ENCODE data around the gene PLCB4.

The PLCB4 gene

DNA sequence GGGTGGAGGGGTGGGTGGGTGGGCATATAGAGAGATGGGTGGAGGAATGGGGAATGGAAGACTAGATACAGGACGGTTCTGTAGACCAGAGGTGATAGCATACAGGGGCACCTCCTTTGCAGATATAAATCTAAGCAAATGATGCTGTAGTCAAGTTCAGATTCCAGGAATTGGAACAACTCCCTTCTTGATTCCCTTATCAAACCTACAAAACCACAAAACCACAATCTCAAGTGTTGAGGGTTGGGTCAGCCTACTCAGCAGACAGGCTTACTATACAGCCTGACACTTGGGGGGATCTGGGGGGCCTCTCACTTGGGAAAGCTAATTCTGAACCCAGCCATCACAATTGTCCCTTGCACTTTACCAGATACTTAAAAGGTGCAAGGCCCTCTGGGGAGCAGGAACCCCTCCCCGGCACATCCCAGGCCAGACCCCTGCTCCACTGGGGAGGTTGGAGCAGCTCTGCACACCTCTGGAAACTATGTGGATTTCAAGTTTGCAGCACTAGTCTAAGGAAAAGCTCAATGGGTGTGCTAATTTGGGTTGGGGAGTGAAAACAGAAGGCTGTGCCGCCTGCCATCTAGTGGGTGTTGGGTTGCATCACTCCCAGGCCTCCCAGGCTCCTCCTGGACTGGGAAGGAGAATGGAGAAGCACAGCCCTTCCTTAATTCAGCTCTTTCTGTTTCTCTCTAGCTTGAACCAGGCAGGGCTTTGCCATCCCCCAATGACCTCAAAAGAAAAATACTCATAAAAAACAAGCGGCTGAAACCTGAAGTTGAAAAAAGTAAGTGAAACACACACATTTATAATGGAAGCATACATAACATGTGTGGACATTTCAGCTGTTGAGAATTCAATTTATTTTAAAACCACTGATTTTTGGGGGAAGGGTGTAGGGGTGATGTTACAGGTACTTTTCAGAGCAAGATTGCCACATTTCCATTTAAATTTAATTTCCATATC, 324.3 kb downstream of the PLCB4 start:
- DNase-seq (ENCODE audit: low read depth), result peak; percentile 32
- TF ChIP-seq, protein P1, sequence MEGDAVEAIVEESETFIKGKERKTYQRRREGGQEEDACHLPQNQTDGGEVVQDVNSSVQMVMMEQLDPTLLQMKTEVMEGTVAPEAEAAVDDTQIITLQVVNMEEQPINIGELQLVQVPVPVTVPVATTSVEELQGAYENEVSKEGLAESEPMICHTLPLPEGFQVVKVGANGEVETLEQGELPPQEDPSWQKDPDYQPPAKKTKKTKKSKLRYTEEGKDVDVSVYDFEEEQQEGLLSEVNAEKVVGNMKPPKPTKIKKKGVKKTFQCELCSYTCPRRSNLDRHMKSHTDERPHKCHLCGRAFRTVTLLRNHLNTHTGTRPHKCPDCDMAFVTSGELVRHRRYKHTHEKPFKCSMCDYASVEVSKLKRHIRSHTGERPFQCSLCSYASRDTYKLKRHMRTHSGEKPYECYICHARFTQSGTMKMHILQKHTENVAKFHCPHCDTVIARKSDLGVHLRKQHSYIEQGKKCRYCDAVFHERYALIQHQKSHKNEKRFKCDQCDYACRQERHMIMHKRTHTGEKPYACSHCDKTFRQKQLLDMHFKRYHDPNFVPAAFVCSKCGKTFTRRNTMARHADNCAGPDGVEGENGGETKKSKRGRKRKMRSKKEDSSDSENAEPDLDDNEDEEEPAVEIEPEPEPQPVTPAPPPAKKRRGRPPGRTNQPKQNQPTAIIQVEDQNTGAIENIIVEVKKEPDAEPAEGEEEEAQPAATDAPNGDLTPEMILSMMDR (IDR thresholded peaks at IDR 0.05; ENCODE audit: control insufficient read depth, extremely low read depth, insufficient read depth), result peak; percentile 89
- H3K4me3 ChIP-seq (ENCODE audit: low read depth, low read length), result no peak overlapping the region

DNA sequence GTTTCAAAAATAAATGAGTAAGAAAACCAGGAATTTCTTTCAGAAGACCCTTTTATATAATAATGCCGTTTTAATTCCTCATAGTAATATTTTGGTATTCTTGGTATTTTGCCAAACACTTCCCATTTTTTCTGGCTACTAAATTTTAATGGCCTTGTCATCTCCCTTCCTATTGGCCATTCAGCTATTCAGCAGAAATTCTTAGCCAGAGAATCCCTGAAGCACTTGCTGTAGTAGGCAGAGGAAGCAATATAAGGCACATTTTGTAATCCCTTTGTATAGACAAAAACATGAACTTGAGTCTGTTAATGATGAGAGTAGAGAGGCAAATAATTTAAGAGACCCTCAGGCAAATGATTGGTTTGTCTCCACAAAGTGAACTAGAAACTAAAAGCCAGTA, 327.1 kb downstream of the PLCB4 start:
- DNase-seq (ENCODE audit: low read depth), result no peak
- TF ChIP-seq, protein P1 (IDR thresholded peaks at IDR 0.05; ENCODE audit: control insufficient read depth, extremely low read depth, insufficient read depth), result no peak
- no peak overlapping the region for H3K4me3 ChIP-seq (ENCODE audit: low read depth, low read length)

DNA sequence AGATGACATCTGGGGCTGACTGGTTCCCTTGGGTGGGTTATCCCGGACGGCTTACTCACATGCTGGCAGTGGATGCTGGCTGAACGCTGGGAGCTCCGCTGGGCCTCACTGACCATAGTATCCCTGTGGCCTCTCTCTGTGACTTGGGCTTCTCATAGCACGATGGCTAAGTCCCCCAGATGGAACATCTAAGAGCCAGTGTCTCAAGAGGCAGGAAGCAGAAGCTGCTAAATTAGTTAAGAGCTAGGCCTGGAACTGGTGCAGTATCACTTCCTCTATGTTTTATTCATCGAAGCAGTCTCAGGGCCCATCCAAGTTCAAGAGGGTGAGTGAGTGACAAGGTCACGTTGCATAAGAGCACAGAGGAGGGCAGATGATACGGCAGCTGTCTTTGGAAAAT, 329.0 kb downstream of the PLCB4 start:
- DNase-seq (ENCODE audit: low read depth), result no peak
- H3K4me3 ChIP-seq (ENCODE audit: low read depth, low read length), result no peak overlapping the region
- TF ChIP-seq, protein P1 (IDR thresholded peaks at IDR 0.05; ENCODE audit: control insufficient read depth, extremely low read depth, insufficient read depth), result no peak

DNA sequence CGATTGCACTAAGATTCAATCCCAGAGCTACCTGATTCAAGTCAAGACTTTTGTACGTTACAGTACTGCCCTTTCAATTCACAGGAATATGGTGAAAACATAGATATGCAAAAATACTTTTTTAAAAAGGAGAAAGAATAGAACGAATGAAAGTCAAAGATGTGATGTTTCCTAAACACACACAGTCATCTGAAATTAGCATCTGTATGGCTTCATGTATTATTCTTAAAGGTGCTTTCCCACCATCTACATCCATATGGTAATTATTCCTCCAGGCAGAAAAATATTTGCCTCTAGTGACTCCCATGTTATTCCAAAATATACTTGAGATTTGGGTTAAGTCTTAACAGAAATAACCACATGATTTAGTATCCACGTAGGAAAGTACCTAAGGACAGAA, 330.0 kb downstream of the PLCB4 start:
- TF ChIP-seq, protein P1 (IDR thresholded peaks at IDR 0.05; ENCODE audit: control insufficient read depth, extremely low read depth, insufficient read depth), result no peak
- DNase-seq (ENCODE audit: low read depth), result no peak
- H3K4me3 ChIP-seq (ENCODE audit: low read depth, low read length), result no peak overlapping the region

DNA sequence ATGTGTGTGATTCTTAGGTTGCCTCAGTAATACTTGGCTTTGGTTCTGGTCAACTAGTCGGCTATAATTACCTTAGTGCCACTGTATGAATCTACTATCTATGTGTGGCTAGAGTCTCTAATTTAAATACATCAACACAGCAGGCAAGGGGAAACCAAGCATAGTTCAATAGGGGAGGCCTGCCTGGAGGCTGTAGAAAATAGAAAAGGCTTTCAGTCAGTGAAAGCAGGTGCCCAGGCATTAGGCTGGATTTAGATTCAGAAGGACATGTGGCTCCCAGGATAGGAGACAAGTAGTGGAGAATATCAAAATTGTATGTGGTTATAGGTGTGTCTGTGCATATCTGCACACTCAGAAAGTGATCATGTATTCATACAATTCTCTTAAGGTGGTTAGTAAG, 330.4 kb downstream of the PLCB4 start:
- DNase-seq (ENCODE audit: low read depth), result no peak
- no peak overlapping the region for H3K4me3 ChIP-seq (ENCODE audit: low read depth, low read length)
- TF ChIP-seq, protein P1 (IDR thresholded peaks at IDR 0.05; ENCODE audit: control insufficient read depth, extremely low read depth, insufficient read depth), result no peak

DNA sequence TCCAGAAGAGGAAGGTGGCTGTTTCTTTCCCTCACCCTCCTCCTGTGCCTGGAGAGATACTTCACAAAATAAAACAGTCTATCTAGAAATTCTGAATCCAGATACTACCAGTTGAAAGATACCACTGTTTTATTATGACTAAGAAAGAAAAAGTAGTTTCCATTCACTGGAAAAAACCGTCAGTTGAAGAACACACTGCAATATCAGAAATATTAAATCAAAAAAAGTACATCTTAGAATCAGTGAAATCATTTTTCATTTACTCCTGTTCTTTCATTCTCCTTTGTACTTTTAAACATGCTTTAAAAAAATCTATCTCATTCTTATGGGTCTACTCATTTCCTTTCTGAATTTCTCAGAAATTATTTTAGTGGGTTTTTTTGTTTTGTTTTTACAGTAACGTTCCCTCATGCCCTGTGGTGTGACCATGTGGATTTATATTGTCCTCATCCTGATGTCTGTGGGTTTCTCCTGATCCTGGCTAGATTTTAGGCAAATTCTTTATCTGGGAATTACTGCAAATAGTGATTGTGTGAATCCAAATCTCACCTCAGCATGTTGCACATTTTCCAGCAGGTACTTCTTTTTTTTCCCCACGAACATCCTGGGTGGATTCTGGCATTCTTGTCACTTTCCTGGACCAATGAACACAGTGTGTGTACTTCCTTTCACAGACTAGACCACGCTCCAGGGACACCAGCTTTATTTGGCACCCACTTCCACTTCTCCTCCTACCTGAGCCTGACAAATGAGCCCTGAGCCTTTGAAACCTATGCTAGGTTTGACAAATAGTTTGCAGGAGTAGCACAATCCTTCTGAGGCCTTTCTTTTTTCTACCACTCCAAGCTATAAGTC, 331.5 kb downstream of the PLCB4 start:
- H3K4me3 ChIP-seq (ENCODE audit: low read depth, low read length), result no peak overlapping the region
- no peak for DNase-seq (ENCODE audit: low read depth)
- TF ChIP-seq, protein P1 (IDR thresholded peaks at IDR 0.05; ENCODE audit: control insufficient read depth, extremely low read depth, insufficient read depth), result no peak
